ENCODE measurements around the gene FADS2.

The FADS2 gene

DNA sequence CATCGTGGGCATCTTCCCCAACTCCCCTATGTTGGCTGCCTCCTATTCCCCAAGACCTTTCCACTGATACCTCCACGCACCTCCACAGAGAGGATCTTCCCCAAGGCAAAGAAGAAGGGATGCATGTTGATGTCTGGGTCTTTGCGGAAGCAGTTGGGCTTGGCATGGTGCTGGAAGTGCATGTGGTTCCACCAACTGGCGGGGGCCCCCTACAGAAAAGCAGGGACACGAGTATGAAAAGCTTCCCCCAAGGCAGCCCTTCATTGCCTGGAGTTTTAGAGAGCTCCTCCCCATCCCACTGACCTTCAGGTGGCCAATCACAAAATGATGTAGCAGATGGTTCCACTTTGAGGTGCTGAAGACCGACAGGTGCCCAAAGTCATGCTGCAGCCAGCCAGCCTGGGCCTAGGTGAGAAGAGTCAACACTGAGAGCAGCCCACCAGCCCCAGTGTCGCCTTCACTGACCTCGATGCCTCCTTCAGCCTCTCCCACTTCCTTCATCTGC is 17.4 kb upstream of the FADS2 start:
- no peak for ATAC-seq
- TF ChIP-seq ZFP30 (CRISPR knock-in tag; IDR thresholded peaks at IDR 0.05) (no peak), GLIS3 (CRISPR knock-in tag; IDR thresholded peaks at IDR 0.05) (no peak), ZNF565 (CRISPR knock-in tag; conservative IDR thresholded peaks at IDR 0.05; ENCODE audit: low read depth) (no peak), TOX (CRISPR knock-in tag; IDR thresholded peaks at IDR 0.05; ENCODE audit: borderline replicate concordance) (no peak), ZC3H10 (CRISPR knock-in tag; IDR thresholded peaks at IDR 0.05) (no peak), ISL1 (CRISPR knock-in tag; IDR thresholded peaks at IDR 0.05) (no peak), PPARA (CRISPR knock-in tag; IDR thresholded peaks at IDR 0.05; ENCODE audit: borderline replicate concordance) (no peak), ESRRG (CRISPR knock-in tag; IDR thresholded peaks at IDR 0.05) (no peak), ZFP3 (CRISPR knock-in tag; IDR thresholded peaks at IDR 0.05) (no peak)
- TF ChIP-seq, protein P1, sequence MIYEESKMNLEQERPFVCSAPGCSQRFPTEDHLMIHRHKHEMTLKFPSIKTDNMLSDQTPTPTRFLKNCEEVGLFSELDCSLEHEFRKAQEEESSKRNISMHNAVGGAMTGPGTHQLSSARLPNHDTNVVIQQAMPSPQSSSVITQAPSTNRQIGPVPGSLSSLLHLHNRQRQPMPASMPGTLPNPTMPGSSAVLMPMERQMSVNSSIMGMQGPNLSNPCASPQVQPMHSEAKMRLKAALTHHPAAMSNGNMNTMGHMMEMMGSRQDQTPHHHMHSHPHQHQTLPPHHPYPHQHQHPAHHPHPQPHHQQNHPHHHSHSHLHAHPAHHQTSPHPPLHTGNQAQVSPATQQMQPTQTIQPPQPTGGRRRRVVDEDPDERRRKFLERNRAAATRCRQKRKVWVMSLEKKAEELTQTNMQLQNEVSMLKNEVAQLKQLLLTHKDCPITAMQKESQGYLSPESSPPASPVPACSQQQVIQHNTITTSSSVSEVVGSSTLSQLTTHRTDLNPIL (CRISPR knock-in tag; IDR thresholded peaks at IDR 0.05; ENCODE audit: low read depth) = no peak

DNA sequence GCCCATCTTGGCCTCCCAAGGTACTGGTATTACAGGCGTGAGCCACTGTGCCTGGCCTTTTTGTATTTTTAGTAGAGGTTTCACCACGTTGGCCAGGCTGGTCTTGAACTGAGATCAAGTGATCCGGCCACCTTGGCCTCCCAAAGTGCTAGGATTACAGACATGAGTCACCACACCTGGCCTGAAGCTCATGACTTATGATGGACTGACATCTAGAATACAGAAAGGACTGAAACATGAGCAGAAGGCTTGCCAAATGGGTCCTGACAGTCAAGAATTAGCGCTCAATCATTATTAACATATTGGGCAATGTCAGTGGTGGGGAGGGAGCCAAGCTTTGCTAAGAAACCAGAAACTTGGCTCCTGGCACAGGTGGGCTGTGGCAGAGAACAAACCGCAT is 16.3 kb upstream of the FADS2 start:
- ATAC-seq = no peak

More for the DNA sequence above, 16.3 kb upstream of the FADS2 start:
- TF ChIP-seq, protein P1 (CRISPR knock-in tag; IDR thresholded peaks at IDR 0.05; ENCODE audit: low read depth) = no peak
- TF ChIP-seq, protein P2, sequence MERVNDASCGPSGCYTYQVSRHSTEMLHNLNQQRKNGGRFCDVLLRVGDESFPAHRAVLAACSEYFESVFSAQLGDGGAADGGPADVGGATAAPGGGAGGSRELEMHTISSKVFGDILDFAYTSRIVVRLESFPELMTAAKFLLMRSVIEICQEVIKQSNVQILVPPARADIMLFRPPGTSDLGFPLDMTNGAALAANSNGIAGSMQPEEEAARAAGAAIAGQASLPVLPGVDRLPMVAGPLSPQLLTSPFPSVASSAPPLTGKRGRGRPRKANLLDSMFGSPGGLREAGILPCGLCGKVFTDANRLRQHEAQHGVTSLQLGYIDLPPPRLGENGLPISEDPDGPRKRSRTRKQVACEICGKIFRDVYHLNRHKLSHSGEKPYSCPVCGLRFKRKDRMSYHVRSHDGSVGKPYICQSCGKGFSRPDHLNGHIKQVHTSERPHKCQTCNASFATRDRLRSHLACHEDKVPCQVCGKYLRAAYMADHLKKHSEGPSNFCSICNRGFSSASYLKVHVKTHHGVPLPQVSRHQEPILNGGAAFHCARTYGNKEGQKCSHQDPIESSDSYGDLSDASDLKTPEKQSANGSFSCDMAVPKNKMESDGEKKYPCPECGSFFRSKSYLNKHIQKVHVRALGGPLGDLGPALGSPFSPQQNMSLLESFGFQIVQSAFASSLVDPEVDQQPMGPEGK (CRISPR knock-in tag; IDR thresholded peaks at IDR 0.05; ENCODE audit: borderline replicate concordance) = no peak
- TF ChIP-seq ISL1 (CRISPR knock-in tag; IDR thresholded peaks at IDR 0.05) = no peak
- no peak for TF ChIP-seq ZNF70 (CRISPR knock-in tag; IDR thresholded peaks at IDR 0.05)
- no peak for TF ChIP-seq ZC3H10 (CRISPR knock-in tag; IDR thresholded peaks at IDR 0.05)
- TF ChIP-seq ZNF565 (CRISPR knock-in tag; conservative IDR thresholded peaks at IDR 0.05; ENCODE audit: low read depth) = no peak
- no peak for TF ChIP-seq PPARA (CRISPR knock-in tag; IDR thresholded peaks at IDR 0.05; ENCODE audit: borderline replicate concordance)
- no peak for TF ChIP-seq CSDC2 (CRISPR knock-in tag; IDR thresholded peaks at IDR 0.05)
- TF ChIP-seq TCF4 (CRISPR knock-in tag; IDR thresholded peaks at IDR 0.05; ENCODE audit: borderline replicate concordance) = no peak
- TF ChIP-seq ESRRG (CRISPR knock-in tag; IDR thresholded peaks at IDR 0.05) = no peak
- TF ChIP-seq, protein P3, sequence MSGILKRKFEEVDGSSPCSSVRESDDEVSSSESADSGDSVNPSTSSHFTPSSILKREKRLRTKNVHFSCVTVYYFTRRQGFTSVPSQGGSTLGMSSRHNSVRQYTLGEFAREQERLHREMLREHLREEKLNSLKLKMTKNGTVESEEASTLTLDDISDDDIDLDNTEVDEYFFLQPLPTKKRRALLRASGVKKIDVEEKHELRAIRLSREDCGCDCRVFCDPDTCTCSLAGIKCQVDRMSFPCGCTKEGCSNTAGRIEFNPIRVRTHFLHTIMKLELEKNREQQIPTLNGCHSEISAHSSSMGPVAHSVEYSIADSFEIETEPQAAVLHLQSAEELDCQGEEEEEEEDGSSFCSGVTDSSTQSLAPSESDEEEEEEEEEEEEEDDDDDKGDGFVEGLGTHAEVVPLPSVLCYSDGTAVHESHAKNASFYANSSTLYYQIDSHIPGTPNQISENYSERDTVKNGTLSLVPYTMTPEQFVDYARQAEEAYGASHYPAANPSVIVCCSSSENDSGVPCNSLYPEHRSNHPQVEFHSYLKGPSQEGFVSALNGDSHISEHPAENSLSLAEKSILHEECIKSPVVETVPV (CRISPR knock-in tag; IDR thresholded peaks at IDR 0.05) = no peak
- TF ChIP-seq, protein P4, sequence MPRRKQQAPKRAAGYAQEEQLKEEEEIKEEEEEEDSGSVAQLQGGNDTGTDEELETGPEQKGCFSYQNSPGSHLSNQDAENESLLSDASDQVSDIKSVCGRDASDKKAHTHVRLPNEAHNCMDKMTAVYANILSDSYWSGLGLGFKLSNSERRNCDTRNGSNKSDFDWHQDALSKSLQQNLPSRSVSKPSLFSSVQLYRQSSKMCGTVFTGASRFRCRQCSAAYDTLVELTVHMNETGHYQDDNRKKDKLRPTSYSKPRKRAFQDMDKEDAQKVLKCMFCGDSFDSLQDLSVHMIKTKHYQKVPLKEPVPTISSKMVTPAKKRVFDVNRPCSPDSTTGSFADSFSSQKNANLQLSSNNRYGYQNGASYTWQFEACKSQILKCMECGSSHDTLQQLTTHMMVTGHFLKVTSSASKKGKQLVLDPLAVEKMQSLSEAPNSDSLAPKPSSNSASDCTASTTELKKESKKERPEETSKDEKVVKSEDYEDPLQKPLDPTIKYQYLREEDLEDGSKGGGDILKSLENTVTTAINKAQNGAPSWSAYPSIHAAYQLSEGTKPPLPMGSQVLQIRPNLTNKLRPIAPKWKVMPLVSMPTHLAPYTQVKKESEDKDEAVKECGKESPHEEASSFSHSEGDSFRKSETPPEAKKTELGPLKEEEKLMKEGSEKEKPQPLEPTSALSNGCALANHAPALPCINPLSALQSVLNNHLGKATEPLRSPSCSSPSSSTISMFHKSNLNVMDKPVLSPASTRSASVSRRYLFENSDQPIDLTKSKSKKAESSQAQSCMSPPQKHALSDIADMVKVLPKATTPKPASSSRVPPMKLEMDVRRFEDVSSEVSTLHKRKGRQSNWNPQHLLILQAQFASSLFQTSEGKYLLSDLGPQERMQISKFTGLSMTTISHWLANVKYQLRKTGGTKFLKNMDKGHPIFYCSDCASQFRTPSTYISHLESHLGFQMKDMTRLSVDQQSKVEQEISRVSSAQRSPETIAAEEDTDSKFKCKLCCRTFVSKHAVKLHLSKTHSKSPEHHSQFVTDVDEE (CRISPR knock-in tag; IDR thresholded peaks at IDR 0.05) = no peak
- TF ChIP-seq, protein P5, sequence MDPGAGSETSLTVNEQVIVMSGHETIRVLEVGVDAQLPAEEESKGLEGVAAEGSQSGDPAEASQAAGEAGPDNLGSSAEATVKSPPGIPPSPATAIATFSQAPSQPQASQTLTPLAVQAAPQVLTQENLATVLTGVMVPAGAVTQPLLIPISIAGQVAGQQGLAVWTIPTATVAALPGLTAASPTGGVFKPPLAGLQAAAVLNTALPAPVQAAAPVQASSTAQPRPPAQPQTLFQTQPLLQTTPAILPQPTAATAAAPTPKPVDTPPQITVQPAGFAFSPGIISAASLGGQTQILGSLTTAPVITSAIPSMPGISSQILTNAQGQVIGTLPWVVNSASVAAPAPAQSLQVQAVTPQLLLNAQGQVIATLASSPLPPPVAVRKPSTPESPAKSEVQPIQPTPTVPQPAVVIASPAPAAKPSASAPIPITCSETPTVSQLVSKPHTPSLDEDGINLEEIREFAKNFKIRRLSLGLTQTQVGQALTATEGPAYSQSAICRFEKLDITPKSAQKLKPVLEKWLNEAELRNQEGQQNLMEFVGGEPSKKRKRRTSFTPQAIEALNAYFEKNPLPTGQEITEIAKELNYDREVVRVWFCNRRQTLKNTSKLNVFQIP (CRISPR knock-in tag; IDR thresholded peaks at IDR 0.05; ENCODE audit: borderline replicate concordance, low read depth) = no peak
- TF ChIP-seq TOX (CRISPR knock-in tag; IDR thresholded peaks at IDR 0.05; ENCODE audit: borderline replicate concordance) = no peak
- no peak for TF ChIP-seq ARNTL (CRISPR knock-in tag; IDR thresholded peaks at IDR 0.05; ENCODE audit: borderline replicate concordance, low read depth)
- TF ChIP-seq ZFP30 (CRISPR knock-in tag; IDR thresholded peaks at IDR 0.05) = no peak
- no peak for TF ChIP-seq BACH2 (CRISPR knock-in tag; IDR thresholded peaks at IDR 0.05; ENCODE audit: borderline replicate concordance)
- TF ChIP-seq RARB (CRISPR knock-in tag; IDR thresholded peaks at IDR 0.05) = no peak
